Naive thymus-derived CD8-positive, alpha-beta T cell (primary cell): ENCODE data around the gene EPB41L2. TPM values are rescaled to one million over a fixed set of nuclear protein-coding genes. Genes with fewer than 3 reads are reported as not detected.
"Not testable (repeated sequence)": the region's sequence is repeated elsewhere in the genome, so short reads cannot be mapped to it uniquely, and the experiment has no call there.

ENCODE experiments used
- ATAC-seq, 2 donors: fragments of 150-1000 bp; cut with Tn5 transposase in 1 of 2; sonication (Bioruptor Pico), chemical (Tn5 transposase) in 1 of 2; 1 replicate in 1 of 2; 2 replicates in 1 of 2; pipeline ENCODE4 v1.10.0; 2021; ENCODE audit warnings: mild to moderate bottlenecking in 2 of 2, moderate library complexity in 2 of 2
- POLR2A ChIA-PET: fragments of 350-600 bp; sonication (Branson Sonifier 250); formaldehyde crosslinking; loops from one replicate; lab custom pipeline; 2021; ENCODE audit warnings: antibody characterized with exemption; lab: Charles Lee
- DNase-seq, 10 donors: peaks; one replicate each; pipeline versions ENCODE4 v3.0.0 to v3.0.0-alpha.2; 2020 to 2022
- H3K27ac Mint-ChIP-seq, 10 donors: one replicate each; pipeline ENCODE4 v1.8.0; 2020 to 2022; ENCODE audit warnings: mild to moderate bottlenecking in 10 of 10, mixed read lengths in 10 of 10, moderate library complexity in 4 of 10, inconsistent platforms in 1 of 10
- H3K27me3 Mint-ChIP-seq, 5 donors: one replicate each; pipeline ENCODE4 v1.8.0; 2021 to 2022; ENCODE audit warnings: mixed read lengths in 5 of 5
- H3K36me3 Mint-ChIP-seq, 3 donors: one replicate each; pipeline ENCODE4 v1.8.0; 2020 to 2022; ENCODE audit warnings: mixed read lengths in 3 of 3, mild to moderate bottlenecking in 2 of 3, inconsistent platforms in 1 of 3
- H3K4me1 Mint-ChIP-seq, 4 donors: one replicate each; pipeline ENCODE4 v1.8.0; 2021 to 2022; ENCODE audit warnings: mixed read lengths in 4 of 4
- H3K4me3 Mint-ChIP-seq, 10 donors: one replicate each; pipeline ENCODE4 v1.8.0; 2020 to 2022; ENCODE audit warnings: mild to moderate bottlenecking in 10 of 10, mixed read lengths in 10 of 10, moderate library complexity in 6 of 10, inconsistent platforms in 1 of 10
- H3K9me3 Mint-ChIP-seq, 9 donors: one replicate each; pipeline ENCODE4 v1.8.0; 2020 to 2022; ENCODE audit warnings: mixed read lengths in 9 of 9, mild to moderate bottlenecking in 3 of 9, inconsistent platforms in 1 of 9, moderate library complexity in 1 of 9
- polyA plus RNA-seq, 3 donors: library from polyadenylated mRNA; unstranded; fragments of 300-500 nt; fragmentation: Illumina TruSeq; gene quantifications; one replicate each; pipeline ENCODE4 v1.2.3, GENCODE V29; 2021
- total RNA-seq, 8 experiments: library from RNA in 2 of 8; stranded (reverse) in 2 of 8; gene quantifications; one replicate each; pipeline ENCODE4 v1.2.3 and lab custom pipeline; 2021 to 2026

EPB41L2 gene
- total and polyA plus RNA-seq, 5 experiments from 2014 or later = 1.8 to 31.1 (median 3.3) TPM

DNA sequence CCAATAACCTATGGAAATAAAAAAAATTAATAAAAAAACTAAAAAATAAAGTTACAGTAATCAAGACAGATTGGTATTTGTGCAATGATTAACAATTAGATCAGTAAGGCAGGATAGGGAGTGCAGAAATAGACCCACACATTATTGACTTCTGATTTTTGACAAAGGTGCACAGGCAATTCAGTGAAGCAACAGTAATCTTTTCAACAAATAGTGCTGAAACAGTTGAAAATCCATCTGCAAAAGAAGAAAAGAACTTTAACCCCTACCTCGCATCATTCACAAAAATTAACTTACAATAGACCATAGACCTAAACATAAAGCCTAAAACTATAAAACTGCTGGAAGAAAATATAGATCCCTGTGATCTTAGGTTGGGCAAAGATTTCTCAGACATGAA, 240.3 kb downstream of the EPB41L2 start:
- H3K36me3 Mint-ChIP-seq = peaks cover 0 to 8% (median 8%) of the 10 kb centered on the region in 3 donors
- no peak for ATAC-seq
- H3K9me3 Mint-ChIP-seq = peaks cover 1 to 27% (median 7%) of the 10 kb centered on the region in 9 donors
- no peak for DNase-seq
- POLR2A ChIA-PET = no interaction called here
- no peak overlapping the region for H3K4me3 Mint-ChIP-seq
- H3K27me3 Mint-ChIP-seq = peaks cover 0 to 8% (median 0%) of the 10 kb centered on the region in 5 donors
- no peak overlapping the region for H3K27ac Mint-ChIP-seq
- peaks cover 2 to 14% (median 8%) of the 10 kb centered on the region in 4 donors for H3K4me1 Mint-ChIP-seq

- H3K4me1 Mint-ChIP-seq = peaks cover 0 to 6% (median 0%) of the 10 kb centered on the region in 4 donors
- POLR2A ChIA-PET = no interaction called here
- no peak overlapping the region for H3K4me3 Mint-ChIP-seq
- no peak for ATAC-seq
- DNase-seq = no peak
- no peak overlapping the region for H3K27ac Mint-ChIP-seq
- peaks cover 0 to 26% (median 13%) of the 10 kb centered on the region in 9 donors for H3K9me3 Mint-ChIP-seq
- H3K36me3 Mint-ChIP-seq = peaks cover 0 to 21% (median 18%) of the 10 kb centered on the region in 3 donors
- peaks cover 0 to 8% (median 0%) of the 10 kb centered on the region in 5 donors for H3K27me3 Mint-ChIP-seq
Measured at GRCh38 chr6:130815200-130816071, 247.6 kb downstream of the EPB41L2 start.

GRCh38 chr6:130814506-130814905, 248.5 kb downstream of the EPB41L2 start:
- Mint-ChIP-seq H3K9me3 (peaks cover 0 to 26% (median 13%) of the 10 kb centered on the region in 9 donors), H3K36me3 (peaks cover 0 to 21% (median 18%) of the 10 kb centered on the region in 3 donors), H3K27me3 (peaks cover 0 to 5% (median 0%) of the 10 kb centered on the region in 5 donors), H3K27ac (no peak overlapping the region), H3K4me1 (peaks cover 0 to 6% (median 0%) of the 10 kb centered on the region in 4 donors), H3K4me3 (no peak overlapping the region)
- DNase-seq (no peak), ATAC-seq (no peak)
- POLR2A ChIA-PET = no interaction called here

- H3K36me3 Mint-ChIP-seq = peaks cover 0 to 5% (median 5%) of the 10 kb centered on the region in 3 donors
- no peaks in the 10 kb centered on the region for H3K4me1 Mint-ChIP-seq
Measured at GRCh38 chr6:130811932-130812331, 251.1 kb downstream of the EPB41L2 start.

DNA sequence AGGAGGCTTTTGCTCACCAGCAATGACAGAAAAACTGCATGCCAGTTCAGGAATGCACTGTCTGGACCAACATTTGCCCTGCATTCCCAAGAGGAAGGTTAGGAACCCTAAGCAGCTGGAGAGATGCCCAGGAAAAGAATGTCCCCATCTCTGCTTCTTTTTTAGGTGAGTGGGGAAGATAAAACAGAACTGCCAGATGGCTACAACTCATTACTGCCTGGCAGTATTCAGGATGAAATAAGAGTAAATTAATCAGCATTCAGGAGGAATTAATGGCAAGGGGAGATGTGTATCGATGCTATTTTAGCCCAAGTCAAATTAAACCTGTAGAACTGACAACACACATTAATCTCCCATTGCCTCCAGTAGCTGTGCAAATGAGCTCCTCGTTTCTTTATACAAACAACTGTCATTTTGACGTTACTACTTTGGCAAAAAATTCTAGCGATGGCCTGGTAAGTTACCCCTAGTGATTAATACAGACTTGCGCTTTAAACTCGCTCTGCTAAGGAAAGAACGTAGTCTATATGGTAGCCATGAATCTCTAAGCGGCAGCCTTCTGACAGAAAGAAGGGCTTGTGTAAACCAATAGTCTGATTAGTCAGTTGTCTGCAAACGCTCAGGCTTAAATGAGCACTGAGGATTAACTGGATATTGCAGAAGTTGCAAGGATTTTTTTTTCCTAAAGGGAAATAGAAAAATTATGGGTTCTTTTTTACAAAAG, 252.6 kb downstream of the EPB41L2 start:
- POLR2A ChIA-PET = no interaction called here
- H3K9me3 Mint-ChIP-seq = no peaks in the 10 kb centered on the region
- H3K27me3 Mint-ChIP-seq = peaks cover 0 to 6% (median 0%) of the 10 kb centered on the region in 5 donors
- H3K27ac Mint-ChIP-seq = no peak overlapping the region
- H3K36me3 Mint-ChIP-seq = peaks cover 0 to 2% (median 0%) of the 10 kb centered on the region in 3 donors
- H3K4me1 Mint-ChIP-seq = no peaks in the 10 kb centered on the region
- DNase-seq (no peak), ATAC-seq (no peak)
- H3K4me3 Mint-ChIP-seq = no peak overlapping the region

More at GRCh38 chr6:130811932-130812331, 251.1 kb downstream of the EPB41L2 start:
- POLR2A ChIA-PET = no interaction called here
- H3K4me3 Mint-ChIP-seq = no peak overlapping the region
- no peak overlapping the region for H3K27ac Mint-ChIP-seq
- H3K27me3 Mint-ChIP-seq = peaks cover 0 to 6% (median 0%) of the 10 kb centered on the region in 5 donors
- DNase-seq (no peak), ATAC-seq (no peak)
- peaks cover 0 to 5% (median under 1%) of the 10 kb centered on the region in 9 donors for H3K9me3 Mint-ChIP-seq

GRCh38 chr6:130801368-130801767, 261.7 kb downstream of the EPB41L2 start:
- POLR2A ChIA-PET, DNase-seq, H3K27me3 Mint-ChIP-seq, H3K4me1 Mint-ChIP-seq, H3K4me3 Mint-ChIP-seq, H3K36me3 Mint-ChIP-seq, H3K27ac Mint-ChIP-seq, ATAC-seq: not testable (repeated sequence)
- peaks cover 0 to 10% (median 2%) of the 10 kb centered on the region in 9 donors for H3K9me3 Mint-ChIP-seq

GRCh38 chr6:130797061-130797460, 266.0 kb downstream of the EPB41L2 start:
- Mint-ChIP-seq H3K27me3 (peaks cover 0 to 2% (median 0%) of the 10 kb centered on the region in 5 donors), H3K27ac (no peak overlapping the region), H3K4me3 (no peak overlapping the region), H3K9me3 (peaks cover 0 to 10% (median 1%) of the 10 kb centered on the region in 9 donors), H3K4me1 (peaks cover 0 to 4% (median 0%) of the 10 kb centered on the region in 4 donors), H3K36me3 (peaks cover 0 to 4% (median 0%) of the 10 kb centered on the region in 3 donors)
- DNase-seq (no peak), ATAC-seq (no peak)
- POLR2A ChIA-PET = no interaction called here

DNA sequence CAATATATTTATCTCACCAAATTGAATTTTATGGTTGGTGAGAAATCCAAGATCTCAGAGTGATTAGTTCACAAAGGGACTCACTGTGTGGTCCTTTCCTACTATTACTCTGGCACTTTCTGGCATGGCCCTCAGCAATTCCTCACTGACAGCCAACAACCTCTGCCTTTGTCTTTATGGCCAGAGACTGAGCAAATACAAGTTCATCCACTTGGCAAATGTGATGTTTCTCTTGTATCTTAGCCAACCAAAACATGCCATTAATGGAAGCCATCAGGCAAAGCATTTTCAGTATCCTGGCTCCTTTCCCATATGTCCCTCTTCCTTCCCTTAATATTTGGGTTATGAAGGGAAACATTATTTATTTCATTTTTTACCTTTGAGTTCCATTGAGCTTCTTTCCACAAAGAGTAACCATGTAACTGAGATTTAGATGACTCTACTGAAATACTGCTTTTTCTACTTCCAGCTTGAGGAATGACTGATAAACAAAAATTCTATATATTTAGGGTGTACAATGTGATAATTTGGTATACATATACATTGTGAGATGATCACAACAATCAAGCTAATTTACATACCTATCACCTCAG, 266.6 kb downstream of the EPB41L2 start:
- POLR2A ChIA-PET = no interaction called here
- Mint-ChIP-seq H3K36me3 (peaks cover 0 to 4% (median 0%) of the 10 kb centered on the region in 3 donors), H3K9me3 (peaks cover 0 to 10% (median 0%) of the 10 kb centered on the region in 9 donors), H3K27me3 (peaks cover 0 to 2% (median 0%) of the 10 kb centered on the region in 5 donors), H3K27ac (no peak overlapping the region), H3K4me1 (peaks cover 0 to 4% (median 0%) of the 10 kb centered on the region in 4 donors), H3K4me3 (no peak overlapping the region)
- no peak for DNase-seq
- no peak for ATAC-seq

DNA sequence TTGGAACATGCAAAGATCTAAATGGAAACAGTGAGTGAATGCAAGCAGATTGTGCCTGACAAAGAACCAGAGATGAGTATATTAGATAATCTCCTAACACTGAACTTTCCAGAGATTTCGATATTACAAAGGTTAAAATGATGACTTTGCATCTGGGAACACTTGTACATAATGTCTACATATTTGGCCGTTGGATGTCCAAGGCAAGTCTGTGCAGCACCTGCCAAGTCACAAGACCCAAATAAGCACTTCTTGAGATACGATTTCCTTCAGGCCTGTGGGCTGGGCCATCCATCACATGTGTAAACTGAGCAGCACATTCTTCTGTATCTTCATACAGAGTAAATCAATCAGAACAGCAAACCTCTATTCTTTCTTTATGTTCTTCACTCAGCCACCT, 268.3 kb downstream of the EPB41L2 start:
- Mint-ChIP-seq H3K36me3 (peaks cover 0 to 4% (median 0%) of the 10 kb centered on the region in 3 donors), H3K27ac (no peak overlapping the region), H3K9me3 (peaks cover 0 to 10% (median 0%) of the 10 kb centered on the region in 9 donors), H3K27me3 (peaks cover 0 to under 1% (median 0%) of the 10 kb centered on the region in 5 donors), H3K4me3 (no peak overlapping the region), H3K4me1 (peaks cover 0 to 4% (median 0%) of the 10 kb centered on the region in 4 donors)
- DNase-seq (no peak), ATAC-seq (no peak)
- POLR2A ChIA-PET = no interaction called here

DNA sequence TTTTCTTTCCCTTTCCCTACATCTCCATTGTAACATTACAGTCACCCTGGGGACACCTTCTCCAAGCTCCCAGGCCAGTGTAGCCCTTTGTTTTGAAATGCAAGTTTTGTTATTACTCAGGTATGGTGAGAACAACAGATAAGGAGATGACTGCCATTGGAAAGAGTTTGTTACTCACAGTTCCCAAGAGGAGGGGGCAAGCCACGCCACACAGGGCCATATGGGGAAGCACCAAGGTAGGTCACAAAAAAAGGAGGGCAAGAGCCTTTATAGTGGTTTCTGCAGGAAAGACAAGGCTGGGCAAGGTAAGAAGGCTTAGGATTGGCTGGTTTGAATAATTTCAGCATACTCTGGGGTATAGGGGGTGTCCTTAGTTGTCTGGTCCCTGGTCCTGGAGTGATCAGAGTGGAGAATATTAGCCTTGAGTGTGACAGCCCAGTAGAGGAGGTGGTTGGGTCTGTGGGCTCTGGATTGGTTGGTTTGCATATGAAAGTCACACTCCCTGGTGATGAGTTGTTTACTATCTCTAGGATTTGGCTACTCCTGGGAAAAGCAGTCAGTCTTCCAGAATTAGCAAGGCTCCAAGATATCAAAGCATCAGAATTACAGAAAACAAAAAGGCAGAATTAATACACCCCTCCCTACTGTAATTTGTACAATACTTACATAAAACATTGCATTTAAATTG, 268.9 kb downstream of the EPB41L2 start:
- POLR2A ChIA-PET = no interaction called here
- H3K36me3 Mint-ChIP-seq = peaks cover 0 to 4% (median 0%) of the 10 kb centered on the region in 3 donors
- H3K9me3 Mint-ChIP-seq = peaks cover 0 to 7% (median 0%) of the 10 kb centered on the region in 9 donors
- ATAC-seq (no peak), DNase-seq (no peak)
- no peak overlapping the region for H3K27ac Mint-ChIP-seq
- H3K27me3 Mint-ChIP-seq = no peaks in the 10 kb centered on the region
- H3K4me1 Mint-ChIP-seq = peaks cover 0 to 4% (median 0%) of the 10 kb centered on the region in 4 donors
- no peak overlapping the region for H3K4me3 Mint-ChIP-seq
